HCT116 (cell line): ENCODE results near the gene RNF146.

Experiments
- CTCF ChIP-seq, 3 experiments: fragments of 200-600 bp in 1 of 3; sonication (generic) in 1 of 3; IDR thresholded peaks in 2 of 3; conservative IDR thresholded peaks in 1 of 3; 2 replicates each; pipeline ENCODE4 v1.5.1; 2012 to 2017; ENCODE audit warnings: low read depth in 2 of 3, low read length in 2 of 3, antibody characterized with exemption in 1 of 3, borderline replicate concordance in 1 of 3, control low read depth in 1 of 3, mild to moderate bottlenecking in 1 of 3, mixed read lengths in 1 of 3, mixed run types in 1 of 3, moderate library complexity in 1 of 3; ENCODE audit not compliant: insufficient read depth in 1 of 3
- JUND ChIP-seq: IDR thresholded peaks from 2 replicates; pipeline ENCODE4 v1.6.1; 2012
- POLR2A ChIP-seq: IDR thresholded peaks from 2 replicates; pipeline ENCODE4 v1.7.0; 2011; ENCODE audit warnings: borderline replicate concordance; ENCODE audit not compliant: insufficient read depth, insufficient read length; ENCODE audit errors: extremely low read depth
- RAD21 ChIP-seq: IDR thresholded peaks from 2 replicates; pipeline ENCODE4 v1.6.1; 2012; ENCODE audit warnings: low read depth, mild to moderate bottlenecking
- SP1 ChIP-seq: IDR thresholded peaks from 2 replicates; pipeline ENCODE4 v1.6.1; 2012; ENCODE audit warnings: low read depth
- YY1 ChIP-seq: IDR thresholded peaks from 2 replicates; pipeline ENCODE4 v1.6.1; 2011; ENCODE audit warnings: low read length, low read depth, moderate library complexity, mild to moderate bottlenecking; ENCODE audit not compliant: insufficient replicate concordance; ENCODE audit errors: extremely low read depth
- ZNF274 ChIP-seq: fragments of 200-500 bp; sonication (Bioruptor generic); IDR thresholded peaks from 2 replicates; pipeline ENCODE4 v1.6.1; 2014; ENCODE audit warnings: mild to moderate bottlenecking, low read depth, low read length, inconsistent platforms

GRCh38 chr6:127273499-127273898 is 6.8 kb downstream of the RNF146 start:
- TF ChIP-seq YY1 (no peak), JUND (no peak), CTCF (IDR thresholded peaks at IDR 0.05 in 2 of 3, conservative IDR thresholded peaks at IDR 0.05 in 1 of 3; ENCODE audit: borderline replicate concordance in 1 of 3, insufficient read depth in 1 of 3, low read depth in 2 of 3, low read length in 2 of 3) (no peak), ZNF274 (no peak), POLR2A (no peak), SP1 (no peak), RAD21 (no peak)
